Measurements from ENCODE around the gene C11orf21.

DNA sequence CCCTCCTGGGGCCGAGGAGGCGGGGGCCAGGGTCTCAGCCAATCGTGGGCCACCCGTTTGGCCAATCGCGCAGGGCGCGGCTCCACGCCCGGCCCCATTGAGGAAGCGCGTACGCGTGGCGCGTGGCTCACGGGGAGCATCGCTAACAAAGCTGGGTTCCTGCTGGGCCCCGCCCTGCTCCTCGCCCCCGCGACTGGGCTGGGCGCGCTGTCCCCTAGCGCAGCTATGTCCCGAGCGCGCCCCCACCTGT is 30.7 kb downstream of the C11orf21 start:
- TF ChIP-seq, protein P1, sequence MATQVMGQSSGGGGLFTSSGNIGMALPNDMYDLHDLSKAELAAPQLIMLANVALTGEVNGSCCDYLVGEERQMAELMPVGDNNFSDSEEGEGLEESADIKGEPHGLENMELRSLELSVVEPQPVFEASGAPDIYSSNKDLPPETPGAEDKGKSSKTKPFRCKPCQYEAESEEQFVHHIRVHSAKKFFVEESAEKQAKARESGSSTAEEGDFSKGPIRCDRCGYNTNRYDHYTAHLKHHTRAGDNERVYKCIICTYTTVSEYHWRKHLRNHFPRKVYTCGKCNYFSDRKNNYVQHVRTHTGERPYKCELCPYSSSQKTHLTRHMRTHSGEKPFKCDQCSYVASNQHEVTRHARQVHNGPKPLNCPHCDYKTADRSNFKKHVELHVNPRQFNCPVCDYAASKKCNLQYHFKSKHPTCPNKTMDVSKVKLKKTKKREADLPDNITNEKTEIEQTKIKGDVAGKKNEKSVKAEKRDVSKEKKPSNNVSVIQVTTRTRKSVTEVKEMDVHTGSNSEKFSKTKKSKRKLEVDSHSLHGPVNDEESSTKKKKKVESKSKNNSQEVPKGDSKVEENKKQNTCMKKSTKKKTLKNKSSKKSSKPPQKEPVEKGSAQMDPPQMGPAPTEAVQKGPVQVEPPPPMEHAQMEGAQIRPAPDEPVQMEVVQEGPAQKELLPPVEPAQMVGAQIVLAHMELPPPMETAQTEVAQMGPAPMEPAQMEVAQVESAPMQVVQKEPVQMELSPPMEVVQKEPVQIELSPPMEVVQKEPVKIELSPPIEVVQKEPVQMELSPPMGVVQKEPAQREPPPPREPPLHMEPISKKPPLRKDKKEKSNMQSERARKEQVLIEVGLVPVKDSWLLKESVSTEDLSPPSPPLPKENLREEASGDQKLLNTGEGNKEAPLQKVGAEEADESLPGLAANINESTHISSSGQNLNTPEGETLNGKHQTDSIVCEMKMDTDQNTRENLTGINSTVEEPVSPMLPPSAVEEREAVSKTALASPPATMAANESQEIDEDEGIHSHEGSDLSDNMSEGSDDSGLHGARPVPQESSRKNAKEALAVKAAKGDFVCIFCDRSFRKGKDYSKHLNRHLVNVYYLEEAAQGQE (IDR thresholded peaks at IDR 0.05; ENCODE audit: low read depth, low read length), result no peak
- TF ChIP-seq, protein P2, sequence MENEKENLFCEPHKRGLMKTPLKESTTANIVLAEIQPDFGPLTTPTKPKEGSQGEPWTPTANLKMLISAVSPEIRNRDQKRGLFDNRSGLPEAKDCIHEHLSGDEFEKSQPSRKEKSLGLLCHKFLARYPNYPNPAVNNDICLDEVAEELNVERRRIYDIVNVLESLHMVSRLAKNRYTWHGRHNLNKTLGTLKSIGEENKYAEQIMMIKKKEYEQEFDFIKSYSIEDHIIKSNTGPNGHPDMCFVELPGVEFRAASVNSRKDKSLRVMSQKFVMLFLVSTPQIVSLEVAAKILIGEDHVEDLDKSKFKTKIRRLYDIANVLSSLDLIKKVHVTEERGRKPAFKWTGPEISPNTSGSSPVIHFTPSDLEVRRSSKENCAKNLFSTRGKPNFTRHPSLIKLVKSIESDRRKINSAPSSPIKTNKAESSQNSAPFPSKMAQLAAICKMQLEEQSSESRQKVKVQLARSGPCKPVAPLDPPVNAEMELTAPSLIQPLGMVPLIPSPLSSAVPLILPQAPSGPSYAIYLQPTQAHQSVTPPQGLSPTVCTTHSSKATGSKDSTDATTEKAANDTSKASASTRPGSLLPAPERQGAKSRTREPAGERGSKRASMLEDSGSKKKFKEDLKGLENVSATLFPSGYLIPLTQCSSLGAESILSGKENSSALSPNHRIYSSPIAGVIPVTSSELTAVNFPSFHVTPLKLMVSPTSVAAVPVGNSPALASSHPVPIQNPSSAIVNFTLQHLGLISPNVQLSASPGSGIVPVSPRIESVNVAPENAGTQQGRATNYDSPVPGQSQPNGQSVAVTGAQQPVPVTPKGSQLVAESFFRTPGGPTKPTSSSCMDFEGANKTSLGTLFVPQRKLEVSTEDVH (IDR thresholded peaks at IDR 0.05; ENCODE audit: low read depth, partially characterized antibody), result no peak
- TF ChIP-seq, protein P3, sequence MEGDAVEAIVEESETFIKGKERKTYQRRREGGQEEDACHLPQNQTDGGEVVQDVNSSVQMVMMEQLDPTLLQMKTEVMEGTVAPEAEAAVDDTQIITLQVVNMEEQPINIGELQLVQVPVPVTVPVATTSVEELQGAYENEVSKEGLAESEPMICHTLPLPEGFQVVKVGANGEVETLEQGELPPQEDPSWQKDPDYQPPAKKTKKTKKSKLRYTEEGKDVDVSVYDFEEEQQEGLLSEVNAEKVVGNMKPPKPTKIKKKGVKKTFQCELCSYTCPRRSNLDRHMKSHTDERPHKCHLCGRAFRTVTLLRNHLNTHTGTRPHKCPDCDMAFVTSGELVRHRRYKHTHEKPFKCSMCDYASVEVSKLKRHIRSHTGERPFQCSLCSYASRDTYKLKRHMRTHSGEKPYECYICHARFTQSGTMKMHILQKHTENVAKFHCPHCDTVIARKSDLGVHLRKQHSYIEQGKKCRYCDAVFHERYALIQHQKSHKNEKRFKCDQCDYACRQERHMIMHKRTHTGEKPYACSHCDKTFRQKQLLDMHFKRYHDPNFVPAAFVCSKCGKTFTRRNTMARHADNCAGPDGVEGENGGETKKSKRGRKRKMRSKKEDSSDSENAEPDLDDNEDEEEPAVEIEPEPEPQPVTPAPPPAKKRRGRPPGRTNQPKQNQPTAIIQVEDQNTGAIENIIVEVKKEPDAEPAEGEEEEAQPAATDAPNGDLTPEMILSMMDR (IDR thresholded peaks at IDR 0.05 in 2 of 3, conservative IDR thresholded peaks at IDR 0.05 in 1 of 3; ENCODE audit: control insufficient read depth in 2 of 3, extremely low read depth in 1 of 3, insufficient read depth in 1 of 3, low read depth in 3 of 3, low read length in 3 of 3), result no peak
- TF ChIP-seq, protein P4, sequence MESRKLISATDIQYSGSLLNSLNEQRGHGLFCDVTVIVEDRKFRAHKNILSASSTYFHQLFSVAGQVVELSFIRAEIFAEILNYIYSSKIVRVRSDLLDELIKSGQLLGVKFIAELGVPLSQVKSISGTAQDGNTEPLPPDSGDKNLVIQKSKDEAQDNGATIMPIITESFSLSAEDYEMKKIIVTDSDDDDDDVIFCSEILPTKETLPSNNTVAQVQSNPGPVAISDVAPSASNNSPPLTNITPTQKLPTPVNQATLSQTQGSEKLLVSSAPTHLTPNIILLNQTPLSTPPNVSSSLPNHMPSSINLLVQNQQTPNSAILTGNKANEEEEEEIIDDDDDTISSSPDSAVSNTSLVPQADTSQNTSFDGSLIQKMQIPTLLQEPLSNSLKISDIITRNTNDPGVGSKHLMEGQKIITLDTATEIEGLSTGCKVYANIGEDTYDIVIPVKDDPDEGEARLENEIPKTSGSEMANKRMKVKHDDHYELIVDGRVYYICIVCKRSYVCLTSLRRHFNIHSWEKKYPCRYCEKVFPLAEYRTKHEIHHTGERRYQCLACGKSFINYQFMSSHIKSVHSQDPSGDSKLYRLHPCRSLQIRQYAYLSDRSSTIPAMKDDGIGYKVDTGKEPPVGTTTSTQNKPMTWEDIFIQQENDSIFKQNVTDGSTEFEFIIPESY (IDR thresholded peaks at IDR 0.05), result no peak
- TF ChIP-seq PAX5 (IDR thresholded peaks at IDR 0.05; ENCODE audit: borderline replicate concordance, low read depth, low read length) (no peak), ZZZ3 (IDR thresholded peaks at IDR 0.05; ENCODE audit: control insufficient read depth, insufficient read length, low read depth) (no peak), EZH2 (IDR thresholded peaks at IDR 0.05; ENCODE audit: borderline replicate concordance, control insufficient read depth, low read depth, low read length) (no peak), POLR2AphosphoS5 (IDR thresholded peaks at IDR 0.05; ENCODE audit: low read length) (no peak), MEF2A (IDR thresholded peaks at IDR 0.05; ENCODE audit: insufficient read depth, low read depth, low read length) (no peak), FOS (IDR thresholded peaks at IDR 0.05; ENCODE audit: borderline replicate concordance, extremely low read depth, insufficient read length) (no peak), BCL11A (IDR thresholded peaks at IDR 0.05; ENCODE audit: low read depth, low read length) (no peak), RB1 (IDR thresholded peaks at IDR 0.05; ENCODE audit: borderline replicate concordance) (no peak)
- TF ChIP-seq, protein P5, sequence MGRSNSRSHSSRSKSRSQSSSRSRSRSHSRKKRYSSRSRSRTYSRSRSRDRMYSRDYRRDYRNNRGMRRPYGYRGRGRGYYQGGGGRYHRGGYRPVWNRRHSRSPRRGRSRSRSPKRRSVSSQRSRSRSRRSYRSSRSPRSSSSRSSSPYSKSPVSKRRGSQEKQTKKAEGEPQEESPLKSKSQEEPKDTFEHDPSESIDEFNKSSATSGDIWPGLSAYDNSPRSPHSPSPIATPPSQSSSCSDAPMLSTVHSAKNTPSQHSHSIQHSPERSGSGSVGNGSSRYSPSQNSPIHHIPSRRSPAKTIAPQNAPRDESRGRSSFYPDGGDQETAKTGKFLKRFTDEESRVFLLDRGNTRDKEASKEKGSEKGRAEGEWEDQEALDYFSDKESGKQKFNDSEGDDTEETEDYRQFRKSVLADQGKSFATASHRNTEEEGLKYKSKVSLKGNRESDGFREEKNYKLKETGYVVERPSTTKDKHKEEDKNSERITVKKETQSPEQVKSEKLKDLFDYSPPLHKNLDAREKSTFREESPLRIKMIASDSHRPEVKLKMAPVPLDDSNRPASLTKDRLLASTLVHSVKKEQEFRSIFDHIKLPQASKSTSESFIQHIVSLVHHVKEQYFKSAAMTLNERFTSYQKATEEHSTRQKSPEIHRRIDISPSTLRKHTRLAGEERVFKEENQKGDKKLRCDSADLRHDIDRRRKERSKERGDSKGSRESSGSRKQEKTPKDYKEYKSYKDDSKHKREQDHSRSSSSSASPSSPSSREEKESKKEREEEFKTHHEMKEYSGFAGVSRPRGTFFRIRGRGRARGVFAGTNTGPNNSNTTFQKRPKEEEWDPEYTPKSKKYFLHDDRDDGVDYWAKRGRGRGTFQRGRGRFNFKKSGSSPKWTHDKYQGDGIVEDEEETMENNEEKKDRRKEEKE (IDR thresholded peaks at IDR 0.05), result no peak
